Hepatocyte (in vitro differentiated cells): ENCODE measurements around the gene NCKAP5L. TPM values are rescaled to one million over a fixed set of nuclear protein-coding genes. Genes with fewer than 3 reads are reported as not detected.

Experiments used
- DNase-seq: peaks from one replicate; pipeline ENCODE4 v3.0.0-alpha.2; 2016; ENCODE audit warnings: low spot score
- H2AFZ ChIP-seq: fragments of 200-600 bp; sonication (generic); 2 replicates; pipeline ENCODE4 v1.6.0; 2016; ENCODE audit warnings: antibody characterized with exemption, mild to moderate bottlenecking
- H3K27ac ChIP-seq: fragments of 200-600 bp; sonication (generic); 2 replicates; pipeline ENCODE4 v1.5.1; 2016; ENCODE audit warnings: mild to moderate bottlenecking
- H3K27me3 ChIP-seq: fragments of 200-600 bp; sonication (generic); 2 replicates; pipeline ENCODE4 v1.6.1; 2016
- H3K36me3 ChIP-seq: fragments of 200-600 bp; sonication (generic); replicated peaks from 2 replicates; pipeline ENCODE4 v1.5.1; 2016; ENCODE audit warnings: low read depth; ENCODE audit not compliant: insufficient read depth
- H3K4me1 ChIP-seq: fragments of 200-600 bp; sonication (generic); 2 replicates; pipeline ENCODE4 v1.5.1; 2016; ENCODE audit warnings: mild to moderate bottlenecking, moderate library complexity; ENCODE audit not compliant: insufficient read depth
- H3K4me2 ChIP-seq: fragments of 200-600 bp; sonication (generic); 2 replicates; pipeline ENCODE4 v1.6.0; 2016
- H3K4me3 ChIP-seq: fragments of 200-600 bp; sonication (generic); 2 replicates; pipeline ENCODE4 v1.5.1; 2016; ENCODE audit warnings: mild to moderate bottlenecking
- H3K79me2 ChIP-seq: fragments of 200-600 bp; sonication (generic); 2 replicates; pipeline ENCODE4 v1.6.0; 2017; ENCODE audit warnings: mild to moderate bottlenecking
- H3K9me2 ChIP-seq: fragments of 200-600 bp; sonication (generic); replicated peaks from 2 replicates; pipeline ENCODE4 v1.6.0; 2017; ENCODE audit warnings: mild to moderate bottlenecking; ENCODE audit not compliant: insufficient read depth
- H3K9me3 ChIP-seq: fragments of 200-600 bp; sonication (generic); 2 replicates; pipeline ENCODE4 v1.5.1; 2016; ENCODE audit warnings: low read depth, mild to moderate bottlenecking
- H4K20me1 ChIP-seq: fragments of 200-600 bp; sonication (generic); 2 replicates; pipeline ENCODE4 v1.6.0; 2016; ENCODE audit warnings: mild to moderate bottlenecking; ENCODE audit not compliant: insufficient read depth, poor library complexity, severe bottlenecking
- CTCF ChIP-seq: fragments of 200-600 bp; sonication (generic); IDR thresholded peaks from 2 replicates; pipeline ENCODE4 v1.5.1; 2016; ENCODE audit warnings: antibody characterized with exemption, mild to moderate bottlenecking; ENCODE audit not compliant: poor library complexity
- EZH2 ChIP-seq: fragments of 200-600 bp; sonication (generic); IDR thresholded peaks from 2 replicates; pipeline ENCODE4 v1.6.1; 2016; ENCODE audit warnings: antibody characterized with exemption, mild to moderate bottlenecking, borderline replicate concordance
- EZH2phosphoT487 ChIP-seq: fragments of 200-600 bp; sonication (generic); IDR thresholded peaks from one replicate; pipeline ENCODE4 v1.6.1; 2018; ENCODE audit warnings: antibody characterized with exemption, mild to moderate bottlenecking, low read depth, moderate library complexity; ENCODE audit not compliant: unreplicated experiment, severe bottlenecking
- WGBS: methylation state at CpG from one replicate; pipeline ENCODE4 v1.1.6; 2016; ENCODE audit warnings: low lambda C conversion rate; ENCODE audit errors: missing lambda C conversion rate; 5-methylcytosine and 5-hydroxymethylcytosine counted together
- polyA plus RNA-seq: library from polyadenylated mRNA; unstranded; fragments of >200 nt; fragmentation: Nextera tagmentation; extraction: Ambion mirVana; gene quantifications from 2 replicates; pipeline ENCODE4 v1.2.1, GENCODE V29; 2016
- total RNA-seq: library from RNA; depleted of rRNA; stranded (reverse); fragments of >200 nt; gene quantifications from 2 replicates; pipeline ENCODE4 v1.2.3, GENCODE V29; 2014

NCKAP5L gene
- total and polyA plus RNA-seq, 2 experiments from 2014 or later: 14.5 to 26.7 TPM

- Histone ChIP-seq H2AFZ (no peak overlapping the region), H3K4me2 (no peak overlapping the region), H3K9me2 (no peaks in the 10 kb centered on the region), H3K79me2 (no peaks in the 10 kb centered on the region), H3K4me3 (no peak overlapping the region), H3K27ac (no peak overlapping the region), H3K27me3 (no peaks in the 10 kb centered on the region), H3K36me3 (no peaks in the 10 kb centered on the region), H3K9me3 (no peaks in the 10 kb centered on the region), H4K20me1 (peaks cover 3% of the 10 kb centered on the region), H3K4me1 (no peaks in the 10 kb centered on the region)
- DNase-seq: no peak
- 94% methylated on average over 3 of the region's 3 CpGs for WGBS
- TF ChIP-seq EZH2 (no peak), CTCF (no peak), EZH2phosphoT487 (no peak)
These were observed 64.1 kb downstream of the NCKAP5L start for GRCh38 chr12:49764126-49764525.

- 54% methylated on average over 8 of the region's 8 CpGs for WGBS
- Histone ChIP-seq H3K4me2 (no peak overlapping the region), H3K4me1 (no peaks in the 10 kb centered on the region), H3K36me3 (peaks cover 5% of the 10 kb centered on the region), H3K4me3 (no peak overlapping the region), H3K9me3 (no peaks in the 10 kb centered on the region), H3K27me3 (no peaks in the 10 kb centered on the region), H4K20me1 (peaks cover 12% of the 10 kb centered on the region), H2AFZ (no peak overlapping the region), H3K79me2 (peaks cover 5% of the 10 kb centered on the region), H3K27ac (no peak overlapping the region), H3K9me2 (no peaks in the 10 kb centered on the region)
- TF ChIP-seq CTCF: peak; percentile 61
- TF ChIP-seq EZH2phosphoT487: no peak
- no peak for TF ChIP-seq EZH2
- DNase-seq: peak; percentile 74
These were observed 65.1 kb downstream of the NCKAP5L start for GRCh38 chr12:49763006-49763591.

GRCh38 chr12:49762468-49762847 is 65.8 kb downstream of the NCKAP5L start:
- Histone ChIP-seq H3K79me2 (peaks cover 7% of the 10 kb centered on the region), H3K4me1 (no peaks in the 10 kb centered on the region), H3K4me2 (no peak overlapping the region), H3K36me3 (peaks cover 5% of the 10 kb centered on the region), H3K27me3 (no peaks in the 10 kb centered on the region), H3K4me3 (no peak overlapping the region), H2AFZ (no peak overlapping the region), H3K9me2 (no peaks in the 10 kb centered on the region), H3K27ac (no peak overlapping the region), H3K9me3 (no peaks in the 10 kb centered on the region), H4K20me1 (peaks cover 17% of the 10 kb centered on the region)
- DNase-seq: no peak
- TF ChIP-seq EZH2phosphoT487 (no peak), CTCF (no peak), EZH2 (no peak)
- WGBS: 94% methylated on average over 5 of the region's 5 CpGs
